ENCODE data around the gene PTGFRN. TPM values are rescaled to one million over a fixed set of nuclear protein-coding genes. Genes with fewer than 3 reads are reported as not detected.

PTGFRN gene
- total RNA-seq, 1 experiment from 2014 or later, result 60.6 TPM

- ChIA-PET POLR2A (no interaction called here), RAD21 (ENCODE audit: low non-redundant PET in 1 of 2, low total read pairs in 2 of 2, uncharacterized antibody in 2 of 2, unreplicated experiment in 2 of 2) (no interaction called here), CTCF (no interaction called here)
- Histone ChIP-seq H3K4me1 (ENCODE audit: control insufficient read depth in 1 of 2, insufficient read depth in 2 of 2, low read length in 2 of 2) (no peaks in the 10 kb centered on the region), H3K79me2 (ENCODE audit: insufficient read depth, low read length) (no peaks in the 10 kb centered on the region), H3K27me3 (ENCODE audit: insufficient read depth, low read length) (no peaks in the 10 kb centered on the region), H3K4me3 (replicated peaks in 1 of 2; ENCODE audit: low read depth in 1 of 2, low read length in 2 of 2) (no peak overlapping the region), H3K9me3 (ENCODE audit: control insufficient read depth in 1 of 2, insufficient read depth in 1 of 2, low read depth in 1 of 2, low read length in 2 of 2) (no peaks in the 10 kb centered on the region), H3K9me2 (ENCODE audit: insufficient read depth) (no peaks in the 10 kb centered on the region), H3K27ac (ENCODE audit: low read depth, low read length) (no peak overlapping the region), H2AFZ (ENCODE audit: low read depth, low read length, poor library complexity, severe bottlenecking) (no peak overlapping the region), H3K4me2 (ENCODE audit: low read length) (no peak overlapping the region), H3K36me3 (ENCODE audit: control insufficient read depth in 1 of 2, insufficient read depth in 2 of 2, low read length in 2 of 2) (no peaks in the 10 kb centered on the region), H4K20me1 (ENCODE audit: insufficient read depth) (no peaks in the 10 kb centered on the region), H3K9ac (ENCODE audit: low read length) (no peak overlapping the region)
- no peak for ATAC-seq
- TF ChIP-seq EZH2 (IDR thresholded peaks at IDR 0.05), result no peak
- TF ChIP-seq CEBPB (IDR thresholded peaks at IDR 0.05; ENCODE audit: low read depth), result no peak
- TF ChIP-seq JUND (IDR thresholded peaks at IDR 0.05), result no peak
- intact Hi-C loops (cut with micrococcal nuclease), result no loop called here
- no TSS peak for BruUV-seq (replicated peaks)
- no peak for DNase-seq (ENCODE audit: low read depth, low spot score)
These were observed 116.6 kb downstream of the PTGFRN start for GRCh38 chr1:117026361-117026760.

GRCh38 chr1:117029685-117030084, 120.0 kb downstream of the PTGFRN start:
- RAD21 ChIA-PET (ENCODE audit: low non-redundant PET in 1 of 2, low total read pairs in 2 of 2, uncharacterized antibody in 2 of 2, unreplicated experiment in 2 of 2), result no interaction called here
- Histone ChIP-seq H3K9me3 (ENCODE audit: control insufficient read depth in 1 of 2, insufficient read depth in 1 of 2, low read depth in 1 of 2, low read length in 2 of 2) (no peaks in the 10 kb centered on the region), H3K27ac (ENCODE audit: low read depth, low read length) (no peak overlapping the region), H3K9ac (ENCODE audit: low read length) (no peak overlapping the region), H3K36me3 (ENCODE audit: control insufficient read depth in 1 of 2, insufficient read depth in 2 of 2, low read length in 2 of 2) (no peaks in the 10 kb centered on the region), H2AFZ (ENCODE audit: low read depth, low read length, poor library complexity, severe bottlenecking) (no peak overlapping the region), H3K9me2 (ENCODE audit: insufficient read depth) (no peaks in the 10 kb centered on the region), H3K79me2 (ENCODE audit: insufficient read depth, low read length) (no peaks in the 10 kb centered on the region), H3K4me1 (ENCODE audit: control insufficient read depth in 1 of 2, insufficient read depth in 2 of 2, low read length in 2 of 2) (no peaks in the 10 kb centered on the region), H4K20me1 (ENCODE audit: insufficient read depth) (no peaks in the 10 kb centered on the region), H3K4me2 (ENCODE audit: low read length) (no peak overlapping the region), H3K27me3 (ENCODE audit: insufficient read depth, low read length) (no peaks in the 10 kb centered on the region), H3K4me3 (replicated peaks in 1 of 2; ENCODE audit: low read depth in 1 of 2, low read length in 2 of 2) (no peak overlapping the region)
- CTCF ChIA-PET, result no interaction called here
- no TSS peak for BruUV-seq (replicated peaks)
- no peak for TF ChIP-seq SP1 (IDR thresholded peaks at IDR 0.05; ENCODE audit: low read depth)
- TF ChIP-seq EZH2phosphoT487 (IDR thresholded peaks at IDR 0.05; ENCODE audit: borderline replicate concordance), result no peak
- no peak for TF ChIP-seq CTCF (IDR thresholded peaks at IDR 0.05 in 2 of 3, conservative IDR thresholded peaks at IDR 0.05 in 1 of 3; ENCODE audit: borderline replicate concordance in 1 of 3, insufficient read depth in 1 of 3, low read depth in 2 of 3, low read length in 2 of 3)
- no peak for TF ChIP-seq RAD21 (IDR thresholded peaks at IDR 0.05; ENCODE audit: low read depth)
- POLR2A ChIA-PET, result no interaction called here
- DNase-seq (ENCODE audit: low read depth, low spot score) (no peak), ATAC-seq (no peak)
- intact Hi-C loops (cut with micrococcal nuclease), result no loop called here

Data from HCT116 (cell line).